GM19193 (cell line): ENCODE data around the gene RBM10.

Experiments
- POLR2A ChIP-seq: IDR thresholded peaks from 4 replicates; pipeline ENCODE4 v1.6.1; 2011; ENCODE audit not compliant: insufficient read depth, insufficient read length; ENCODE audit errors: extremely low read depth

RBM10 gene

GRCh38 chrX:47144626-47145394 lies at the start of gene RBM10, which contains the start of gene NDUFB11:
Gene RBM10, plus strand, starts transcription at chrX:47145221. Its CDS starts 2,261 bp downstream, at chrX:47147482.
Gene NDUFB11, minus strand, starts transcription at chrX:47144702. Its CDS starts 23 bp downstream, at chrX:47144679.
- peak; percentile 81 for TF ChIP-seq POLR2A

DNA sequence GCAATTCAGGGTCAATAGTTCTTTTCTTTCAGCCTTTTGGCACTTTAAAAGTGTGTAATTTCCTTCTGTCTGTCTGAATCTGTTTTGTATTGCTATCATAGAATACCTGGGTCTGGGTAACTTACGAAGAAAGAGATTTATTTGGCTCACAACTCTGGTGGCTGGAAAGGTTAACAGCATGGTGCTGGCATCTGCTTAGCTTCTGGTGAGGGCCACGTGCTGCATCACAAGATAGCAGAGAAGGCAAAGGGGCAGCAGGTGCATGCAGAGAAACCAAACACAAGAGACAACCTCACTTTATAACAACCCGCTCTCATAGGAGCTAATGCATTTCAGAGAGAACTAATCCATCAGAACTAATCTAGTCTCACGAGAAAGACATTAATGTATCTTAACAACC lies 48.0 kb upstream of the RBM10 start:
- no peak for TF ChIP-seq POLR2A

GRCh38 chrX:47098338-47099094 lies 46.5 kb upstream of the RBM10 start:
- TF ChIP-seq POLR2A: no peak

DNA sequence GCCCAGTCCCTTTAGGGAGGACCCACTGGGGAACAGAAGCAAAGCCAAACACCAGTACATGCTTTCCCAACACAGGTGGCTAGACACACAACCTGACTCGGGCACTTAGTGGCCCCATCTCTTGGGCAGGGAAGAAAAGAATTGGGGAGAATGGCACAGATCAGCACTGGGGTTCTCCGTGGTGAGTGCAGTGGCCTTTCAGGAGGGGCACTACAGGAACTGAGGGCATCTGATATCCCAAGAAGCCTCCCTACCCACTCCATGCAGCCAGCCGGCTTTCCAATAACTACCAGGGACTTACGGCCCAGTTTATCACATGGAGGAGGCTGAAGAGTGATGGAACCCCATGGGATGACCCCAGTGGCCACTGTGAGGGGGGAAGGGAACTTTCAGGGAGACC lies 43.8 kb upstream of the RBM10 start:
- TF ChIP-seq POLR2A: no peak

DNA sequence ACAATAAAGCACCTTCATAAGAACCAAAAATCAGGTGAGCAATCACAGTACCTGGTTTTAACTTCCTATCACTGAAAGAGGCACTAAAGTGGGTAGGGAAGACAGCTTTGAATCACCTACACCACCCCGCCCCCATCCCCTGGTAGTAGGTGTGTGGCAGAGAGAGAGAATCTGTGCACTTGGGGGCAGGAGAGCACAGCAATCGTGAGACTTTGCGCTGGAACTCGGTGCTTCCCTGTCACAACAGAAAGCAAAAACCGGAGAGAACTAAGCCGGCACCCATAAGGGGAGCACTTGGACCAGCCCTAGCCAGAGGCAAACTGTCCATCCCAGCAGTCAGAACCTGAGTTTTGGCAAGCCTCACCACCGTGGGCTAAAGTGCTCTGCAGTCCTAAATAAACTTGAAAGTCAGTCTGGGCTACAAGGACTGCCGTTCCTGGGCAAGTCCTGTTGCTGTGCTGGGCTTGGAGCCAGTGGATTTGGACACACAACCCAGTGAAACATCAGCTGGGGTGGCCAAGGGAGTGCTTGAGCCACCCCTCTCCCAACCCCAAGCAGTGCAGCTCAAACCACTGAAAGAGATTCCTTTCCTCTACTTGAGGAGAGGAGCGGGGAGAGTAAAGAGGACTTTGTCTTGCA lies 32.6 kb upstream of the RBM10 start:
- no peak for TF ChIP-seq POLR2A

DNA sequence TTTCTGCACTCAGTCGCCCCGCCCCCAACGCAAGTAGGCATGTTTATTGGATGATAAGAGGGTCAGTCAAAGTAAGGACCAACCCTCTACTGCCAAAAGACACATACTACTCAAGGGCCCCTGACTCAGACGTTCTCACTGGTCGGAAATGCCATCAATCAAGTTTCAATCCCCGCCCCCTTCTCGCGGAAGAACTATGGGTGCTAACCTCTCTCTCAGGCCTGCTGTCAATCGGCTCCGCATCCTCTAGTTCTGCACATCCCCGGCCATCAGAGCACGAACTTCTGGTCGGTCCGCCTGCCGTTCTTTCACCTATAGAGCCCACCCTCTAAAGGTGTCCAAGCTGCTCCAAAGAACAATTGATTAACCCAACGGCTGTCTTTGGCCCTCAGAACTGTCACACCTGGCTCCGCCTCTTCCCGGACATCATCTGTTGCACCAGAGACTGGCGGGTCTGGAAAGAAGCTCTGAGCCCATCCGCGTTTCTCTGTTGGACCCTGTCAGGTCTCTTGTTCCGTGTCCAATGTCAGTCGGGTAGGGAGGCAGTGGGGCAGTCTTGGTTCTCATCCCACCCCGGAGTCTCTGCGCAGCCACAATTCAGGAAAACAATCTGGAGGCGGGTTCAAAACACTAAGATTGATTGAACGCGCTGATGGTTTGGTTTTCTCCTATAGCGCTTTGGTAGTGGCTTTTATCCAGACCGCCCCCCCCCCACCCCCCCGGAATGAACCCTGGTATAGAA lies 15.7 kb upstream of the RBM10 start:
- TF ChIP-seq POLR2A: peak; percentile 72

DNA sequence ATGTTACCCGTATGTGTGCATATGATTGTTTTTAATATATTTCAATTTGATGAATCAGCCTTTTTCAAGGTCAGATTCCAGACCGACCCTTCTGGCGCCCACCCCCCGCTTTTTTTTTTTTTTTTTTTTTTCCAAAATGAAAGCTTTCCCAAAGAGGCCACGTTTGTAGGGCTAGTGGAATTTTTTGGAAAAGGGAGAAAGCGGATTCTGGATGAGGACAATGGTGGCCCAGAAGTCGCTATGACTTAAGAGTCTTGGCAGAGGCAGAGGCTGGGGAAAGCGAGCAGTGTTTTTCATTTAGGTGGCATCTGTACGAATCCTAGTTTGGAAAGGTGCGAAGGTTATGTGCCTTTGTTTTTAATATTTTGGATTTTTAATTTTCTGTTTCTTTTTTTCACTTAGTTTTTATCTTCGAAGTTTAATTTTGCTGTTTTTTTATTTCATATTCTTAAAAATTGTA lies 15.1 kb upstream of the RBM10 start:
- TF ChIP-seq POLR2A: no peak

DNA sequence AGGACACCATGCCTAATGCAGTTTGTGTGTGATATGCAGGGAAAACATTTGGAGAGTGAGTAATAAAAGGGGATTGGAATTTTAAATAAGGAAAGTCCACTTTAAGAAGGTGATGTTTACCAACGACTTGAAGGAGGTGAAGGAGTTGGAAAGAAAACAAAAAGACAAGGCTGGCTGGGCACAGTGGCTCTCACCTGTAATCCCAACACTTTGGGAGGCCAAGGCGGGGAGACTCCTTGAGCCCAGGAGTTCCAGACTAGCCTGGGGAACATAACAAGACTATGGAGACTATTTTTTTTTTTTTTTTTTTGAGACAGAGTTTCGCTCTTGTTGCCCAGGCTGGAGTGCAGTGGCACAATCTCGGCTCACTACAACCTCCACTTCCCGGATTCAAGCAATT lies 11.5 kb upstream of the RBM10 start:
- TF ChIP-seq POLR2A: no peak

DNA sequence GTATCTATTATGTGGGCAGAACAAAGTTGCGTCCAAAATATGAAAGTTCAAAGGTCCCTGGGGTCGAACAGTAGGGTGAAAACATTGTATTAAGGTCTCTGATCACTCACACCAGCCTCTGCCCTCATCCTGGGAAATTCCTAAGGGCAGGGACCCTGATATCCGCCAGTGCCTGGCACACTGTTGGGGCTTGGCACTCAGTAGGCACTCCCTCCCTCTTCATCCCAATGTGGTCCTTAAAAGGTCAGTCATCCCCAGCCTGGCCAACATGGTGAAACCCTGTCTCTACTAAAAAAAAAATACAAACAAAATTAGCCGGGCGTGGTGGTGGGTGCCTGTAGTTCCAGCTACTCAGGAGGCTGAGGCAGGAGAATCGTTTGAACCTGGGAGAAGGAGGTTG lies 6.8 kb upstream of the RBM10 start:
- TF ChIP-seq POLR2A: no peak

DNA sequence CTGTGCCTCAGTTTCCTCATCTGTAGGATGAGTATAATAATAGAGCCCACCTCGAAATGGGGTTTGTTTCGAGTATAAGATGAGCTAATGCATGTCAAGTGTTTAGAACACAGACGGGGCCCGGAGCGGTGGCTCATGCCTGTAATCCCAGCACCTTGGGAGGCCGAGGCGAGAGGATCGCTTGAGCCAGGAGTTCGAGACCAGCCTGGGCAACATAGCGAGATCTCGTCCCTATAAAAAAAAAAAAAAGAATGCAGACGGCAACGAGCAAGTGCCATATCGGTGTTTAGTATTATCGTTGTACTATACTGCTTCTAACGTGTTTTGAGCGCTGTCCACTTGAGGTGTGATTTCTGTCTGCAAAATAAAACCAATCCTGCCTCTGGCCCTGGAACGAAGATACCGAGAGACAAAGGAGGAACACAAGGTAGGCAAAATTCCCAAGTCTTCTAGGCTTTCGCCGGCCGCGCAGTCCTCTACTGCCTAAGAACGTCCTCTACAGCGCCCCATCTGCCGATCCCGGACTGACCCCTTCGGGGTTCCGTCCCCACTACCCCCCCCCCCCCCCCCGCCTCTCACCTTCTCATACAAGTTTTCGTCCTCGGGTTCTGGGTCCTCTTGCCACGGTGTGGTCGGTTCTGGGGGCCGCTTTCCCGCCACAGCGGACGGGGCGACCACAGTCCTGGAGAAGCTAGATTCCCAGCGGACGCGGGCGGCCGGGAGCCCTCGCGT lies 961 bp upstream of the RBM10 start:
- no peak for TF ChIP-seq POLR2A

GRCh38 chrX:47145395-47146120 lies 537 bp downstream of the RBM10 start:
- TF ChIP-seq POLR2A: no peak

DNA sequence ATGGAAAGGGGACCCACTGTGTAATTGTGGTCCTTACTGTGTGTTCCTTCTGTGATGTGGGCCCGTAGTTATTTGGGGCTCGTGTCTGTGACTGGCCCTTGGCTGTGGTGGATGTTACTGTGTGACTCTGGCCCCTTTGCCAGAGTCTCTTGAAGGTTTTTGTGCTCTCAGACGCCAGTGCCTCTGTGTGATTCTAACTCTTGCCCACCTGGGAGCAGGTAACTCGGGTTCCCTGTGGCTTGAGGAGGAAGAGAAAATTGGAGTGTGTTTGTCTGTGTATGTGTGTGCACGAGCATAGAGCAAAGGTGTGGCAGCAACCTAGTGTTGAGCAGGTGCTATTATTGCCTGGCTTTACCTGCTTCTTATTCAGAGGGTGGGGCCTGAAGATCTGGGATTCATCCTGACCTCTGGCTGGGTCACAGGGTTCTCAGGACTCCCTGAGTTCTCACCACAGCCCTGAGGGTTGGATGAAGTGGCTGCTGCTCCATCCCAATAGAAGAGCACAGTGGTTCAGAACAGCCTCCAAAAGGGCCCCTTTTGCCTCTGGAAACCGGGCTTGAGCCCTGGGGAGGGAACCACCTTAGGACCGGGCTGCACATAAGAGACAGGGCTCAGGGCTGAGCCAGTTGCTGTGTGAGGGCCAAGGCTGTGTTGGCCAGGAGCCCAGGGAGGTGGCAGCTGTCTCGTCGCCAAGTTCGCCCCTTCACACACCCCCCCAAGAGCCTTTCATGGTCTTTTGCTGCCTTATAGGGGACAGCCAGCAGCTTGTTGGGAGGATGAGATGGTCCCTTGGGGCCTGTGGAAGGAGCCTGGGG lies 1.3 kb downstream of the RBM10 start:
- TF ChIP-seq POLR2A: no peak
